ENCODE data around the gene ATG101. TPM values are rescaled to one million over a fixed set of nuclear protein-coding genes. Genes with fewer than 3 reads are reported as not detected.
"Not testable (repeated sequence)": the region's sequence is repeated elsewhere in the genome, so short reads cannot be mapped to it uniquely, and the experiment has no call there.

Gene ATG101
- total and polyA plus RNA-seq, 9 donors = 13.6 to 48.7 (median 28.5) TPM

GRCh38 chr12:52091869-52092268 is 22.1 kb downstream of the ATG101 start:
- TF ChIP-seq EP300 (IDR thresholded peaks at IDR 0.05) = no peak
- H3K4me1 ChIP-seq (ENCODE audit: insufficient read depth) = no peaks in the 10 kb centered on the region
- H3K36me3 ChIP-seq = no peaks in the 10 kb centered on the region
- no peaks in the 10 kb centered on the region for H3K27me3 ChIP-seq
- 77 to 84% (median 80%) methylated on average over 8 of the region's 8 CpGs for WGBS, 3 donors
- no peak overlapping the region for H3K4me3 ChIP-seq
- intact Hi-C loops (cut with DNase I) = no loop called here
- H3K27ac ChIP-seq = no peak overlapping the region
- DNase-seq = no peak
- no peaks in the 10 kb centered on the region for H3K9me3 ChIP-seq

- no peaks in the 10 kb centered on the region for H3K9me3 ChIP-seq
- TF ChIP-seq EP300 (IDR thresholded peaks at IDR 0.05) (no peak), POLR2A (IDR thresholded peaks at IDR 0.05) (no peak), CTCF (IDR thresholded peaks at IDR 0.05) (no peak)
- H3K4me1 ChIP-seq (ENCODE audit: insufficient read depth) = no peaks in the 10 kb centered on the region
- no peak overlapping the region for H3K27ac ChIP-seq
- DNase-seq = no peak
- WGBS, 3 donors = 83 to 86% (median 84%) methylated on average over 7 of the region's 7 CpGs
- no peaks in the 10 kb centered on the region for H3K36me3 ChIP-seq
- intact Hi-C loops (cut with DNase I) = no loop called here
- no peaks in the 10 kb centered on the region for H3K27me3 ChIP-seq
- H3K4me3 ChIP-seq = no peak overlapping the region
Observed at GRCh38 chr12:52093346-52093745, 23.6 kb downstream of the ATG101 start.

GRCh38 chr12:52096332-52097044 is 26.7 kb downstream of the ATG101 start:
- Histone ChIP-seq H3K27ac (no peak overlapping the region), H3K4me1 (ENCODE audit: insufficient read depth) (no peaks in the 10 kb centered on the region), H3K27me3 (no peaks in the 10 kb centered on the region), H3K9me3 (no peaks in the 10 kb centered on the region), H3K36me3 (no peaks in the 10 kb centered on the region), H3K4me3 (no peak overlapping the region)
- WGBS, 3 donors = 91 to 94% (median 94%) methylated on average over 15 of the region's 15 CpGs
- TF ChIP-seq CTCF (IDR thresholded peaks at IDR 0.05) (no peak), EP300 (IDR thresholded peaks at IDR 0.05) (no peak), POLR2A (IDR thresholded peaks at IDR 0.05) (no peak)
- intact Hi-C loops (cut with DNase I) = no loop called here
- no peak for DNase-seq

- DNase-seq = no peak
- Histone ChIP-seq H3K27ac (no peak overlapping the region), H3K36me3 (no peaks in the 10 kb centered on the region), H3K27me3 (no peaks in the 10 kb centered on the region), H3K4me3 (no peak overlapping the region), H3K9me3 (no peaks in the 10 kb centered on the region), H3K4me1 (ENCODE audit: insufficient read depth) (no peaks in the 10 kb centered on the region)
- WGBS, 3 donors = 81 to 89% (median 84%) methylated on average over 21 of the region's 21 CpGs
- no peak for TF ChIP-seq POLR2A (IDR thresholded peaks at IDR 0.05)
- TF ChIP-seq EP300 (IDR thresholded peaks at IDR 0.05) = no peak
- no peak for TF ChIP-seq CTCF (IDR thresholded peaks at IDR 0.05)
- intact Hi-C loops (cut with DNase I) = no loop called here
Observed at GRCh38 chr12:52097045-52097666, 27.4 kb downstream of the ATG101 start.

- H3K9me3 ChIP-seq; H3K36me3 ChIP-seq; H3K4me1 ChIP-seq (ENCODE audit: insufficient read depth); DNase-seq; intact Hi-C loops (cut with DNase I); H3K27ac ChIP-seq; H3K4me3 ChIP-seq; H3K27me3 ChIP-seq: not testable (repeated sequence)
- WGBS, 3 donors = 65 to 76% (median 66%) methylated on average over 10 of the region's 10 CpGs
Observed at GRCh38 chr12:52104431-52105089, 34.8 kb downstream of the ATG101 start.

- intact Hi-C loops (cut with DNase I); H3K4me3 ChIP-seq; H3K9me3 ChIP-seq; H3K36me3 ChIP-seq; DNase-seq; H3K4me1 ChIP-seq (ENCODE audit: insufficient read depth); H3K27ac ChIP-seq; H3K27me3 ChIP-seq: not testable (repeated sequence)
- 54 to 61% (median 59%) methylated on average over 18 of the region's 18 CpGs for WGBS, 3 donors
Observed at GRCh38 chr12:52116222-52117125, 46.7 kb downstream of the ATG101 start.

GRCh38 chr12:52117806-52118475 is 48.2 kb downstream of the ATG101 start:
- DNase-seq; H3K9me3 ChIP-seq; H3K27me3 ChIP-seq; H3K4me3 ChIP-seq; H3K4me1 ChIP-seq (ENCODE audit: insufficient read depth); intact Hi-C loops (cut with DNase I); H3K27ac ChIP-seq; H3K36me3 ChIP-seq: not testable (repeated sequence)
- 72 to 80% (median 75%) methylated on average over 20 of the region's 20 CpGs for WGBS, 3 donors
